HG03175 (cell line): ENCODE data around the gene ABCG1.
"Not testable (repeated sequence)": the region's sequence is repeated elsewhere in the genome, so short reads cannot be mapped to it uniquely, and the experiment has no call there.

Experiments
- ATAC-seq: cut with Tn5 transposase; IDR thresholded peaks from one replicate; pipeline ENCODE4 v1.9.1; 2021; ENCODE audit warnings: mild to moderate bottlenecking, moderate library complexity; ENCODE audit not compliant: unreplicated experiment

The ABCG1 gene

GRCh38 chr21:42218836-42219605, at the start of gene ABCG1:
Gene ABCG1, plus strand, starts transcription at chr21:42219140. Its CDS starts 123 bp downstream, at chr21:42219263.
- ATAC-seq: no peak

- ATAC-seq: no peak
Measured at GRCh38 chr21:42169758-42170157, 49.2 kb upstream of the ABCG1 start.

DNA sequence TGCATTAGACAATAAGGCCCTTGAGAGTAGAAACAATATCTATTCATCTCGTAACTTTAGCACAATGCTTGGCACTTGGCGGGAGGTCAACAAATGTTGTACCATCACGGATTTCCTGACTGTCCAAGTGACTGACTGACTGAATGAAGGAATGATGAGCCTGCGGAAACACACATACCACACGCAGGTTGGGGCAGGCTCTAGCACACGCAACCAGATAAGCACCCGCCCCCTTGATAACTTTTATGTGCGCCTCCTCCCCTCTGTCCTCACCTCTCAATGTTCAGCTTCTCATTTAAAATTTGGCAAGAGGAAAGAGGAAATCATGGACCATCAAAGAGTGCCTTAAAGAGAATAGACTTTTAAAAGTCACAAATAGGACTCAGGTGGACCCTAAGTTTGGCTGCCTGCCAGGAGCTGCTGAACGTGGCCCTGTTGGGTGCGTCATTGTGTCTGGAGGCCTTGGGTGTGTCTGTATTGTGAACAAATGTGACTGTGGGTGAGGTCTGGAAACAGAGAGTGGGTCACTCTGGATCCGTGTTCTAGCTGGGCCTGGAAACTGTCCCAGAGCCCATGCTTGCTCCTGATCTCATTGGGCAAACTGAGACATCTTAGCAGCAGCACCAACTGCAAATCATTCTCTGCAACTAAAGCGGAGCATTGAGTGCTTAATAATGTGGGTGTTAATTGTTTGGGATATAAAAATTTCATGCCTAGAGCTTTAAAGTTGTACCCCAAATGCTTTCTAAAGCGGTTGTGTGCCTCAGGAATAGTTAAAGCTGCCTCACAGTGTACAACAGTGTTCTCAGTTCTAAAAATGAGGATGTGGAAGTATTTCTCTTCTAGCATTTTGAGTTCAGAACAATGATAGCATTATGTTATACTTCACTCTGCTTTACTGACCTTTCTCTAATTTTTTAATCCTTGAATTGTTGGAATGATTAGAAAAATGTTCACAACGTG, 47.6 kb upstream of the ABCG1 start:
- ATAC-seq: no peak

- ATAC-seq: no peak
Measured at GRCh38 chr21:42172596-42173483, 46.1 kb upstream of the ABCG1 start.

GRCh38 chr21:42174173-42174572, 44.8 kb upstream of the ABCG1 start:
- ATAC-seq: no peak

GRCh38 chr21:42175110-42175710, 43.7 kb upstream of the ABCG1 start:
- ATAC-seq: no peak

- no peak for ATAC-seq
Measured at GRCh38 chr21:42176859-42177258, 42.1 kb upstream of the ABCG1 start.

DNA sequence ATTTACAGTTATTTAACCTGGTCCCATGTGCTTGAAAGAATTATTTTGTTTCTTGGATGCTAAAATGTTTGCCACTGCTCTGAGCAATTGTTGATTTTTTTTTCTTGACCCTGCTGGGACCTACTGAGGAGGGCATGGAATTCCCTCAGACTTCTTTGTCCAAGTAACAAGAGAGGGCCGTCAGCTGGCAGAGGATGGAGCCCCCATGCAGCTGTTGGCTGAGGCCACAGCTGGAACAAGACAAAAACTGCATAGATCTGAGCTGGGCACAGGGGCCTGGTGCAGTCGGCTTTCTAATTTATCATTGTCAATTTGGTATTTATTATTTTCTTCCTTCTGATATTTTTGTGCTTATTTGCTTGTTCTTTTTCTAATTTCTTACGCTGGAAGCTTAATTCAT, 39.6 kb upstream of the ABCG1 start:
- ATAC-seq: no peak

DNA sequence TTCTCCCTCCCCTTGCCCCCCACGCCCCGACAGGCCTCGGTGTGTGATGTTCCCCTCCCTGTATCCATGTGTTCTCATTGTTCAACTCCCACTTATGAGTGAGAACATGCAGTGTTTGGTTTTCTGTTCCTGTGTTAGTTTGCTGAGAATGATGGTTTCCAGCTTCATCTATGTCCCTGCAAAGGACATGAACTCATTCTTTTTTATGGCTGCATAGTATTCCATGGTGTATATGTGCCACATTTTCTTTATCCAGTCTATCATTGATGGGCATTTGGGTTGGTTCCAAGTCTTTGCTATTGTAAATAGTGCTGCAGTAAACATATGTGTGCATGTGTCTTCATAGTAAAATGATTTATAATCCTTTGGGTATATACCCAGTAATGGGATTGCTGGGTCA, 38.9 kb upstream of the ABCG1 start:
- ATAC-seq: not testable (repeated sequence)

DNA sequence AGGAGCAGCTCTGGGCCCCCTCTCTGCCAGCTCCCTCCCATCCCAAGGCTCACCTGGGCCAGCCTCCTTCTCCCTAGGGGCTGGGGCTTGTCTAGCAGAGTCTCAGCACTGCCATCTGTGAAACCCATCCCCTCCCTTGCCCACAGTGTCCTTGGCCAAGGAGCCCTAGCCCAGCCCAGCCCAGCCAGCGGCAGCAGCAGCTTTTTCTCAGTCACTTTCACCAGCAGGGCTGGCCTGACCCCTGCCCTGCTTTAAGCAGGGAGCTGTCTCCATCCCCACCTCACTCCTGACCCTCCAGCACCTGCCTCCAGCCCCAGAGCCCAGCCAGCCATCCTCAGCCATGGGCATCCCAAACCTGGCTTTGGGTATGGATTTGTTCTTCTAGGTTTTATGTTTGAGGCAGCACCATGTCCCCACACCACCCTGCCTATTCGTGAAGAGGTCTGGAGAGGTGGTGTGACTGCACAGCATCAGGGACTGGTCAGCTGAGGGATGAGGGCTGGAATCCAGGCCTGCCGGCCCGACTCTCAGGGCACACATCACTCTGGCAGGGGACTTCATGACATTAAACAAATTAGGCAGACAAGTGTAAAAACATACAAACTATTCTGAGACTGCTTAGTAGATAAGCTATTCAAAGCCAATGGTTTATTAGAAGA, 36.1 kb upstream of the ABCG1 start:
- ATAC-seq: no peak

- no peak for ATAC-seq
Measured at GRCh38 chr21:42183374-42184266, 35.3 kb upstream of the ABCG1 start.

- ATAC-seq: no peak
Measured at GRCh38 chr21:42186591-42186990, 32.3 kb upstream of the ABCG1 start.

- ATAC-seq: peak; percentile 97
Measured at GRCh38 chr21:42187976-42188653, 30.8 kb upstream of the ABCG1 start.

- ATAC-seq: no peak
Measured at GRCh38 chr21:42188663-42189062, 30.3 kb upstream of the ABCG1 start.

DNA sequence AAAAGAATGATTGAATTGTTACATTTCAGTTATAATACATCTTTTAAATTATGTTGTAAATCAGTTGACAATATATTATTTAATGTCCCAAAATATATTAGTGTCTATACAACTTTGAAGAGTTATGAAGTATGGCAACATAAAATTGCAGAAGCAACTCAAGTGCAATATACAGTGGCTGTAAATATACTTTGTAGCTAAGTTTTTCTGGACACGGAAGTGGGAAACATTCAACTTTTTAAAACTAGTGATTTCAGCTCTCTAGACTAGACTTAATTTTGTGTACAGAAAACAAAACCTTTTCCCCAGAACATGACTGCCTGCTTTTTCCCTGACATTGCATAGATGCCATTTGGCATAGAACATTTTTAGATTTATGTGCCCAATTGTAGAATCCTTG, 29.5 kb upstream of the ABCG1 start:
- no peak for ATAC-seq

DNA sequence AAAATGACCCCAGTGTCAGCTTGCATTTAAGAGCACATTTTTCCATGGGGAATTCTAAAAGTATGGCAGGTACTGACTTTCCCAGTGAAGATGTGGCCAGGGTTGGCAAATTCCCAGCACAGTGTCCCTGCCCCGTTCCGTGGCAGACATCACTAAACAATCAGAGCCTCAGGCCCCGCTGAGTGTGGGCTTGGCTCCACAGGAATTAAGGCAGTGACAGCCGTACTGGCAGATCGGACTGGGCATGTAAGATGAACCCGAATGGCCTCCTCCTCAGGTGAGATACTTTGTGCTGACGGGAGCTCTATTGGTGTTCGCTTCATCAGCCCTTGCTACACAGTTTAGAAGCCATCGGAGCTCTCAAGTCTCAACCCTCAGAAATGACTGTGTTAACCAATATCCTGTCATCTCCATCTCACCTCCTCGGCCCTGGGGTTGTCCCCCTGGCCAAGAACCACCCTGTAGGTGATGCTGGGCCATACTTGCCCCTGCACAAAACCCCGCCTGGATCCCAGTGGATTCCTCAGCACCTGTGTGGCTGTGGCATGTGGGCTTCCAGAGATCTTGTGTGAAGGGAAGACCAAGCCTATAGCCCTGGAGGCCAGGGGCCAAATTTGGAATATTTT, 29.0 kb upstream of the ABCG1 start:
- no peak for ATAC-seq

DNA sequence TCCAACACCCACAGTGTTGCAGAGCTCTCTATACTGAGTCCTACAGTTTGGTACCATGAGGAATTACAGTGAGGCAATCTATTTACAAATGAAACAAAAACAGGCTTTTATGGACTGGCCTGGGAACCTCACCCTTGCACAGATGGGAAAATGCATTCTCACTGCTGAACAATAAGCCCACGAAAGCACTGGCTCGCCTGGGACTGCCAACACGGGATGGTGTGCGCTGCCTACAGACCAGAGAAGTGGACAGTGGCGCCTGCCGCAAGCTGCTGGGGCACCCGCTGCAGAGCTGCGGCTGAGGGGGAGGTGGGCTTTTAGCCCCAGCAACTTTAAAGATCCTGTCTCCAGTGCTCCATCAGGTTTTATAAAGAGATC, 28.5 kb upstream of the ABCG1 start:
- ATAC-seq: no peak

- ATAC-seq: no peak
Measured at GRCh38 chr21:42191064-42191463, 27.9 kb upstream of the ABCG1 start.
